GM15510 (cell line): Measurements from ENCODE around the gene PRKCZ.

Experiments
- POLR2A ChIP-seq: IDR thresholded peaks from 3 replicates; pipeline ENCODE4 v1.6.1; 2011; ENCODE audit warnings: borderline replicate concordance; ENCODE audit not compliant: insufficient read length; ENCODE audit errors: extremely low read depth

PRKCZ gene

GRCh38 chr1:2103266-2103900 lies 53.2 kb downstream of the PRKCZ start:
- TF ChIP-seq POLR2A = no peak

GRCh38 chr1:2103901-2104590 lies 53.8 kb downstream of the PRKCZ start:
- TF ChIP-seq POLR2A = no peak

- no peak for TF ChIP-seq POLR2A
Measured at GRCh38 chr1:2104621-2105427, 54.6 kb downstream of the PRKCZ start.

GRCh38 chr1:2105781-2106524 lies 55.7 kb downstream of the PRKCZ start:
- TF ChIP-seq POLR2A = no peak

GRCh38 chr1:2106659-2107405 lies 56.6 kb downstream of the PRKCZ start:
- no peak for TF ChIP-seq POLR2A

GRCh38 chr1:2107586-2108212 lies 57.5 kb downstream of the PRKCZ start:
- no peak for TF ChIP-seq POLR2A

- no peak for TF ChIP-seq POLR2A
Measured at GRCh38 chr1:2108213-2108876, 58.1 kb downstream of the PRKCZ start.

- TF ChIP-seq POLR2A = no peak
Measured at GRCh38 chr1:2108877-2109580, 58.8 kb downstream of the PRKCZ start.

GRCh38 chr1:2109581-2110021 lies 59.4 kb downstream of the PRKCZ start:
- no peak for TF ChIP-seq POLR2A

- TF ChIP-seq POLR2A = no peak
Measured at GRCh38 chr1:2110191-2110737, 60.1 kb downstream of the PRKCZ start.

GRCh38 chr1:2110738-2111673 lies 60.8 kb downstream of the PRKCZ start:
- no peak for TF ChIP-seq POLR2A
